Epithelial cell of proximal tubule (primary cell): Measurements from ENCODE around the gene MAGI2. TPM values are rescaled to one million over a fixed set of nuclear protein-coding genes. Genes with fewer than 3 reads are reported as not detected.
A peak's percentile ranks its signal among the peaks of the same experiment; 100 is the strongest.
"Not testable (repeated sequence)": the region's sequence is repeated elsewhere in the genome, so short reads cannot be mapped to it uniquely, and the experiment has no call there.

ENCODE experiments used
- DNase-seq: peaks from one replicate; pipeline ENCODE4 v3.0.0-alpha.2; 2011; ENCODE audit warnings: low read depth
- H3K4me3 ChIP-seq: 2 replicates; pipeline ENCODE4 v1.5.1; 2011; ENCODE audit warnings: low read depth, mild to moderate bottlenecking, low read length
- CTCF ChIP-seq: conservative IDR thresholded peaks from 2 replicates; pipeline ENCODE4 v1.5.1; 2012; ENCODE audit warnings: low read depth, mild to moderate bottlenecking, low read length
- total RNA-seq: library from RNA; depleted of rRNA; stranded (reverse); fragments of >200 nt; gene quantifications from 2 replicates; pipeline ENCODE4 v1.2.3, GENCODE V29; 2015

Gene MAGI2
- total RNA-seq, 1 donor from 2014 or later, result 0.92 TPM

GRCh38 chr7:78523930-78524329 is 929.5 kb downstream of the MAGI2 start:
- no peak overlapping the region for H3K4me3 ChIP-seq
- no peak for DNase-seq
- TF ChIP-seq CTCF, result no peak

- TF ChIP-seq CTCF, result no peak
- no peak for DNase-seq
Measured at GRCh38 chr7:78521961-78522360, 931.5 kb downstream of the MAGI2 start.

GRCh38 chr7:78516450-78516849 is 937.0 kb downstream of the MAGI2 start:
- no peak for TF ChIP-seq CTCF
- DNase-seq, result no peak
- no peak overlapping the region for H3K4me3 ChIP-seq

More at GRCh38 chr7:78521961-78522360, 931.5 kb downstream of the MAGI2 start:
- H3K4me3 ChIP-seq, result no peak overlapping the region

GRCh38 chr7:78514634-78515033 is 938.8 kb downstream of the MAGI2 start:
- no peak for DNase-seq
- TF ChIP-seq CTCF, result no peak
- no peak overlapping the region for H3K4me3 ChIP-seq

- no peak for DNase-seq
- no peak overlapping the region for H3K4me3 ChIP-seq
- peak; percentile 95 for TF ChIP-seq CTCF
Measured at GRCh38 chr7:78510580-78511188, 942.8 kb downstream of the MAGI2 start.

- H3K4me3 ChIP-seq, DNase-seq: not testable (repeated sequence)
Measured at GRCh38 chr7:78503301-78503700, 950.2 kb downstream of the MAGI2 start.

- DNase-seq, result no peak
- H3K4me3 ChIP-seq, result no peak overlapping the region
- TF ChIP-seq CTCF, result no peak
Measured at GRCh38 chr7:78501064-78501463, 952.4 kb downstream of the MAGI2 start.
